IMR-90 (cell line): ENCODE measurements around the gene LYZL1.

Source experiments
- FOS ChIP-seq: fragments of 150-350 bp; IDR thresholded peaks from 2 replicates; pipeline ENCODE4 v1.6.1; 2016; ENCODE audit warnings: low read depth, low read length
- POLR2A ChIP-seq: IDR thresholded peaks from 2 replicates; pipeline ENCODE4 v1.6.1; 2012; ENCODE audit warnings: mild to moderate bottlenecking, low read depth, low read length
- RAD21 ChIP-seq: IDR thresholded peaks from 2 replicates; pipeline ENCODE4 v1.6.1; 2012; ENCODE audit warnings: low read length, improper control_type of control experiment
- TF ChIP-seq, protein P1 (sequence below): conservative IDR thresholded peaks from 2 replicates; pipeline ENCODE4 v1.5.1; 2012; ENCODE audit warnings: mild to moderate bottlenecking, low read depth, low read length, improper control_type of control experiment

DNA sequence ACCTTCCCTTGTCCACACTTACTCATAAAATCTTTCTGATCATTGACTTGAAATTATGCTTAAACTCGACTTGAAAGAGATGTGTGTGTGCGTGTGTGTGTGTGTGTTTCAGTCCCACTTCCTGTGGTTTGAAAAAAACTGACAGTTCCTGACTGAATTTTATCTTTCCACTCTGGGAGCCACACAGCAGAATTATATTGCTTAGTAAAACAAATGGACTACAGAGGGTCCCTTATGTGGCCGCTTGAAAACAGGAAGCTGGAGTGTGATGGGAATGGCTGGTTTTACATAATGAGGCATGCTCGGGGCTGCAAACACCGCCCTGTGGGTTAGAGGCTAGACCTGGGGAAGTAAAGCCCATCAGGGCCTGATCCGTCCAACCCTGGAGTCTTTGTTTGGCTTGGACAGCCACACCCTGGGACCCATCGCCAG, 54.8 kb downstream of the LYZL1 start:
- TF ChIP-seq POLR2A, result no peak
- TF ChIP-seq, protein P1, sequence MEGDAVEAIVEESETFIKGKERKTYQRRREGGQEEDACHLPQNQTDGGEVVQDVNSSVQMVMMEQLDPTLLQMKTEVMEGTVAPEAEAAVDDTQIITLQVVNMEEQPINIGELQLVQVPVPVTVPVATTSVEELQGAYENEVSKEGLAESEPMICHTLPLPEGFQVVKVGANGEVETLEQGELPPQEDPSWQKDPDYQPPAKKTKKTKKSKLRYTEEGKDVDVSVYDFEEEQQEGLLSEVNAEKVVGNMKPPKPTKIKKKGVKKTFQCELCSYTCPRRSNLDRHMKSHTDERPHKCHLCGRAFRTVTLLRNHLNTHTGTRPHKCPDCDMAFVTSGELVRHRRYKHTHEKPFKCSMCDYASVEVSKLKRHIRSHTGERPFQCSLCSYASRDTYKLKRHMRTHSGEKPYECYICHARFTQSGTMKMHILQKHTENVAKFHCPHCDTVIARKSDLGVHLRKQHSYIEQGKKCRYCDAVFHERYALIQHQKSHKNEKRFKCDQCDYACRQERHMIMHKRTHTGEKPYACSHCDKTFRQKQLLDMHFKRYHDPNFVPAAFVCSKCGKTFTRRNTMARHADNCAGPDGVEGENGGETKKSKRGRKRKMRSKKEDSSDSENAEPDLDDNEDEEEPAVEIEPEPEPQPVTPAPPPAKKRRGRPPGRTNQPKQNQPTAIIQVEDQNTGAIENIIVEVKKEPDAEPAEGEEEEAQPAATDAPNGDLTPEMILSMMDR, result no peak
- TF ChIP-seq FOS, result no peak
- TF ChIP-seq RAD21, result no peak
